Tibial nerve (tissue), 4 donors: ENCODE results near the gene GATAD2A. TPM values are rescaled to one million over a fixed set of nuclear protein-coding genes. Genes with fewer than 3 reads are reported as not detected.

Experiments
- DNase-seq, 2 donors: peaks; one replicate each; pipeline ENCODE4 v3.0.0-alpha.2; 2019; ENCODE audit warnings: low spot score in 2 of 2
- H3K27ac ChIP-seq, 4 donors: fragments of 200-600 bp; sonication (generic) in 3 of 4; one replicate each; pipeline ENCODE4 v1.5.1; 2017 to 2019; ENCODE audit warnings: mild to moderate bottlenecking in 1 of 4
- H3K27me3 ChIP-seq, 2 donors: fragments of 200-600 bp; sonication (generic) in 1 of 2; one replicate each; pipeline versions ENCODE4 v1.5.1 to v1.6.0; 2017 to 2019
- H3K36me3 ChIP-seq, 3 donors: fragments of 200-600 bp; sonication (generic); one replicate each; pipeline ENCODE4 v1.5.1; 2018 to 2019
- H3K4me1 ChIP-seq, 4 donors: fragments of 200-600 bp; sonication (generic) in 3 of 4; one replicate each; pipeline ENCODE4 v1.5.1; 2017 to 2019
- H3K4me3 ChIP-seq, 4 donors: fragments of 200-600 bp; sonication (generic) in 3 of 4; one replicate each; pipeline ENCODE4 v1.5.1; 2017 to 2019; ENCODE audit warnings: mild to moderate bottlenecking in 1 of 4, moderate library complexity in 1 of 4
- H3K9me3 ChIP-seq, 4 donors: fragments of 200-600 bp; sonication (generic) in 3 of 4; one replicate each; pipeline ENCODE4 v1.5.1; 2017 to 2019
- EP300 ChIP-seq, 2 donors: sonication (generic); formaldehyde crosslinking; IDR thresholded peaks; one replicate each; pipeline ENCODE4 v1.6.1; 2017; ENCODE audit warnings: antibody characterized with exemption in 2 of 2, mild to moderate bottlenecking in 1 of 2
- POLR2A ChIP-seq, 2 donors: fragments of 450-650 bp; IDR thresholded peaks; one replicate each; pipeline ENCODE4 v1.6.1; 2017; ENCODE audit warnings: antibody characterized with exemption in 2 of 2, mild to moderate bottlenecking in 2 of 2, moderate library complexity in 2 of 2
- WGBS, 2 donors: methylation state at CpG; one replicate each; pipeline ENCODE4 v1.1.5; 2018; 5-methylcytosine and 5-hydroxymethylcytosine counted together
- total RNA-seq, 4 donors: library from RNA; depleted of rRNA; stranded (reverse); fragments of >200 nt; gene quantifications; one replicate each; pipeline ENCODE4 v1.1.0, GENCODE V29; 2016
- TF ChIP-seq, protein P1 (sequence below), 5 experiments: fragments of 200-600 bp in 3 of 5; fragments of 450-650 bp in 2 of 5; sonication (generic) in 3 of 5; IDR thresholded peaks; one replicate each; pipeline ENCODE4 v1.5.1; 2016 to 2019; ENCODE audit warnings: antibody characterized with exemption in 5 of 5, mild to moderate bottlenecking in 3 of 5, moderate library complexity in 2 of 5

The GATAD2A gene
- total RNA-seq, 4 donors from 2014 or later, result 34.1 to 69.6 (median 36.8) TPM

DNA sequence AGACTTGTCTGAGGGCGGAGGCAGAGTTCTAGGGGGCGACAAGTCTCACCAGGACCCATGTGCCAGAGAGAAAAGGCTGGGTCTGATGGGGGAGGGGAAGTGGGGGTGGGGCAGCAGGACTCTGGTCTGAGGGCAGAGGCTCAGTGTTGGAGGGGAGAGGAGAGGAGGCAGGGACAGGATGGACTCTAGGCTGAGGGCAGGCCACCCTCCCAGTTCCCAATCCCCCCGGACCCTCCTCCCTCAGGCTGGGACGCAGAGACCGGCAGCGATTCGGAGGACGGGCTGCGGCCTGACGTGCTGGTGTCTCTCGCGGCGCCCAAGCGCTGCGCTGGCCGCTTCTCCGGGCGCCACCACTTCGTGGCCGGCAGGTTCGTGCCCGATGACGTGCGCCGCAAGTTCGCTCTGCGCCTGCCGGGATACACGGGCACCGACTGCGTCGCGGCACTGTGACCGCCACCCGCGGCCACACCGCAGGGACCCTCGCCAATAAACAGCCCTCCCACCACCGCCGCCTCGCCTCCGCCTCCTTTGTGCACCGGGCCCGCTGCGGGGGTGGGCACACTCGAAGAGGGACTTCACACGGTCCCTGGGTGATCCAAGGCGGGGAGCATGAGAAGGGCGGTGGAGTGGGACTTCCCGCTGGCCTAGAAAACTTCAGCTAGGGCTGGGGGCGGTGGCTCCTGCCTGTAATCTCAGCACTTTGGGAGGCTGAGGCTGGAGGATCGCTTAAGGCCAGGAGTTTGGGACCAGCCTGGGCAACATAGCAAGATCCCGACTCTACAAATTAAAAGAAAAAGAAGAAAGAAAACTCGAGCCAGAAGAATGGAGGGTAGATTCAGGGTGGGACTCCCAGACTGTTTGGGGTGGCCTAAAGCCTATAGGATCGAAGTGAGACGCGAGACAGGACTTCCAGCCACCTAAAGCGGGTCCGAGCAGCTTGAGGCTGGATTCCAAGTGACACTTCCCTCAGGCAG is 131.9 kb downstream of the GATAD2A start:
- Histone ChIP-seq H3K4me3 (peak overlapping the region in 1 of 4 donors; percentile 23), H3K27ac (no peak overlapping the region)

DNA sequence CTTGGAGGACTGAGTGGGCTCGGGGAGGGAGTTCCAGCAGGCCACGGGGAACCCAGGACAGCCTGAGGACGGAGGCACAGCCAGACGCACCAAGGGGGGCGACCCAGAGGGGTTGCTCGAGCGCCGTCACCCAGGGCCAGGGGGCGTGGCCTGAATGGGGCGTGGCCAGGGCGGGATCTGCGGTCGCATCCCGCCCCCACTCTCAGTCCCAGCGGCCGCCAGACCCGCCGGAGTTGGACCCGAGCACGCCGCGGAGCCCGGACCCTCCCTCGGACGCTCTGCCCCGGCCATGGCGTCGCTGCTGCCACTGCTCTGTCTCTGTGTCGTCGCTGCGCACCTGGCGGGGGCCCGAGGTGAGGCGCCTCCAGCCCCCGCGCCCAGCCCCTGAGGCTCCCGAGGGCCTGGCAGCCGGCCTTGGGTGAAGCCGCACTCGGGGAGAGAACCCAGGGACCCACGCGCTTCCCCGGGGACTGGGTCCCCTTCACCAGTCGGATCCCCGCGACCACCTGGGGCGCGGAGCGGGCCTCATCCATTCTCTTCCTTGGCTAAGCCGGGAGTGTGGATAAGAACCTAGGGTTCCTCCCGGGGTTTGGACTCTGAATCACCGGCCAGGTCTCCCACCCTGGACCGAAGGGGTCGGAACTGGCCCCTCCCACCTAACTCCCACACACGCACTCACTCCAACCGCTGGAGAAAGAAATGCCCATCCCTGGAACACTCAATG is 132.7 kb downstream of the GATAD2A start, which contains the start of gene CILP2:
Gene CILP2, plus strand, starts transcription at position 205 of the 724 bp plus-strand sequence. Its CDS starts 85 bp downstream, at position 290.
- WGBS, 2 donors, result 5 to 6% methylated on average over 15 to 29 of the region's 56 CpGs
- TF ChIP-seq EP300 (IDR thresholded peaks at IDR 0.05) (no peak), POLR2A (IDR thresholded peaks at IDR 0.05) (no peak)
- TF ChIP-seq, protein P1, sequence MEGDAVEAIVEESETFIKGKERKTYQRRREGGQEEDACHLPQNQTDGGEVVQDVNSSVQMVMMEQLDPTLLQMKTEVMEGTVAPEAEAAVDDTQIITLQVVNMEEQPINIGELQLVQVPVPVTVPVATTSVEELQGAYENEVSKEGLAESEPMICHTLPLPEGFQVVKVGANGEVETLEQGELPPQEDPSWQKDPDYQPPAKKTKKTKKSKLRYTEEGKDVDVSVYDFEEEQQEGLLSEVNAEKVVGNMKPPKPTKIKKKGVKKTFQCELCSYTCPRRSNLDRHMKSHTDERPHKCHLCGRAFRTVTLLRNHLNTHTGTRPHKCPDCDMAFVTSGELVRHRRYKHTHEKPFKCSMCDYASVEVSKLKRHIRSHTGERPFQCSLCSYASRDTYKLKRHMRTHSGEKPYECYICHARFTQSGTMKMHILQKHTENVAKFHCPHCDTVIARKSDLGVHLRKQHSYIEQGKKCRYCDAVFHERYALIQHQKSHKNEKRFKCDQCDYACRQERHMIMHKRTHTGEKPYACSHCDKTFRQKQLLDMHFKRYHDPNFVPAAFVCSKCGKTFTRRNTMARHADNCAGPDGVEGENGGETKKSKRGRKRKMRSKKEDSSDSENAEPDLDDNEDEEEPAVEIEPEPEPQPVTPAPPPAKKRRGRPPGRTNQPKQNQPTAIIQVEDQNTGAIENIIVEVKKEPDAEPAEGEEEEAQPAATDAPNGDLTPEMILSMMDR (IDR thresholded peaks at IDR 0.05), result no peak
- Histone ChIP-seq H3K4me1 (peaks cover 0 to 39% (median 22%) of the 10 kb centered on the region in 4 donors), H3K27ac (no peak within 1 kb of the TSS), H3K4me3 (peak within 1 kb of the TSS in 2 of 4 donors; percentile 23 to 44), H3K36me3 (peaks cover 0 to 9% (median 0%) of the 10 kb centered on the region in 3 donors), H3K27me3 (peaks cover 2 to 62% of the 10 kb centered on the region in 2 donors), H3K9me3 (peaks cover 0 to 5% (median 0%) of the 10 kb centered on the region in 4 donors)
- no peak for DNase-seq

More for the DNA sequence above, 131.9 kb downstream of the GATAD2A start:
- TF ChIP-seq, protein P1 (IDR thresholded peaks at IDR 0.05), result no peak
- TF ChIP-seq EP300 (IDR thresholded peaks at IDR 0.05), result no peak
- no peak for TF ChIP-seq POLR2A (IDR thresholded peaks at IDR 0.05)
- Histone ChIP-seq H3K36me3 (peaks cover 0 to 9% (median 0%) of the 10 kb centered on the region in 3 donors), H3K9me3 (peaks cover 0 to 5% (median 0%) of the 10 kb centered on the region in 4 donors), H3K27me3 (peaks cover 2 to 53% of the 10 kb centered on the region in 2 donors), H3K4me1 (peaks cover 0 to 43% (median 25%) of the 10 kb centered on the region in 4 donors)
- 42 to 59% methylated on average over 15 to 51 of the region's 59 CpGs for WGBS, 2 donors
- DNase-seq, result no peak

DNA sequence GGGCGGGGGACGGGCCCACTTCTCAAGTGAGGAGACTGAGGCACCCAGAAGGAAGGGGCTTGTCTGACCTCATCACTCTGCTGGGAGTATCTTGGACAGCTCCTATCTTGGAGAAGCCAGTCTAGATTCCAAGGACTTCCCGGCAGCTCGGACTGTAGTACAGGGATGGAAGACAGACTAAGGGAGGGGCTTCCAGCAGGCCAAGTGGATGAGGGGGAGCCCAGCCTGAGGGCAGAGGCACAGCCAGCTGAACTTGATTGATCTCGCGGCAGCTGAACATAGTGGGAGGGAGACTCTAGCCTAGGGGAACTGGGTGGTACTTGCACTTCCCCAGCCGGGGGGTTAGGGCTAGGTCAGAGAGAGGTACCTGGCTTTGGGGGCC is 133.3 kb downstream of the GATAD2A start:
- no peak for DNase-seq
- WGBS, 2 donors, result 15 to 26% methylated on average over 6 to 7 of the region's 7 CpGs
- peaks cover 0 to 5% (median 0%) of the 10 kb centered on the region in 4 donors for H3K9me3 ChIP-seq
- no peak for TF ChIP-seq POLR2A (IDR thresholded peaks at IDR 0.05)
- TF ChIP-seq, protein P1 (IDR thresholded peaks at IDR 0.05), result no peak
- no peak for TF ChIP-seq EP300 (IDR thresholded peaks at IDR 0.05)
- H3K27me3 ChIP-seq, result peaks cover 2 to 67% of the 10 kb centered on the region in 2 donors
- H3K4me1 ChIP-seq, result peaks cover 0 to 39% (median 22%) of the 10 kb centered on the region in 4 donors
- H3K36me3 ChIP-seq, result peaks cover 0 to 9% (median 0%) of the 10 kb centered on the region in 3 donors
- no peak overlapping the region for H3K27ac ChIP-seq
- no peak overlapping the region for H3K4me3 ChIP-seq

DNA sequence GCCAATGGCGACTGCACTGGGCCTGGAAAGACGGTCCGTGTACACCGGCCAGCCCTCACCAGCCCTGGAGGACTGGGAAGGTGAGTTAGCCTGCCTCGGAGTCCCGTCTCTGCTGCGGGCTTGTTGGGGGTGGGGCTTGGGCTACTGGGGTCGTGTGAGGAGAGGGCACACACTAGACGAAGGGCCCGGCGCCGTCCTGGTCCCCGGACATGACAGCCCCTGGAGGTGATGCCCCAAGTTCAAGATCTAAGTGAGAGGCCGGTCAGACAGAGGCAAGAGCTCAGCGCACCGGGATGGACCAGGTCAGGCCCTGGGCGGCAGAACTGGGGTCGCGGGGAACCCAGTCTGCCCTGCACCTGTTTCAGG is 134.2 kb downstream of the GATAD2A start:
- no peak overlapping the region for H3K27ac ChIP-seq
- TF ChIP-seq POLR2A (IDR thresholded peaks at IDR 0.05) (no peak), EP300 (IDR thresholded peaks at IDR 0.05) (no peak)
- TF ChIP-seq, protein P1 (IDR thresholded peaks at IDR 0.05), result no peak
- H3K9me3 ChIP-seq, result peaks cover 0 to 5% (median 0%) of the 10 kb centered on the region in 4 donors
- peaks cover 2 to 76% of the 10 kb centered on the region in 2 donors for H3K27me3 ChIP-seq
- peaks cover 0 to 39% (median 22%) of the 10 kb centered on the region in 4 donors for H3K4me1 ChIP-seq
- DNase-seq, result no peak
- H3K4me3 ChIP-seq, result no peak overlapping the region
- peaks cover 0 to 9% (median 0%) of the 10 kb centered on the region in 3 donors for H3K36me3 ChIP-seq
- WGBS, 2 donors, result 32 to 43% methylated on average over 13 to 19 of the region's 19 CpGs
